H1 (cell line): ENCODE data around the gene SNORC. TPM values are rescaled to one million over a fixed set of nuclear protein-coding genes. Genes with fewer than 3 reads are reported as not detected.

ENCODE experiments used
- BRCA1 ChIP-seq: IDR thresholded peaks from 2 replicates; pipeline ENCODE4 v1.6.1; 2012; ENCODE audit warnings: low read depth, low read length, improper control_type of control experiment
- CEBPB ChIP-seq: IDR thresholded peaks from 2 replicates; pipeline ENCODE4 v1.6.1; 2012; ENCODE audit warnings: low read depth, low read length
- SIN3A ChIP-seq, 2 experiments: IDR thresholded peaks in 1 of 2; conservative IDR thresholded peaks in 1 of 2; 2 replicates each; pipeline ENCODE4 v1.6.1; 2011 to 2012; ENCODE audit warnings: low read length in 2 of 2, improper control_type of control experiment in 1 of 2, low read depth in 1 of 2, mild to moderate bottlenecking in 1 of 2
- SRF ChIP-seq: IDR thresholded peaks from 2 replicates; pipeline ENCODE4 v1.6.1; 2011; ENCODE audit warnings: mild to moderate bottlenecking, low read depth, low read length, moderate library complexity
- polyA plus RNA-seq, 7 experiments: library from polyadenylated mRNA; depleted of rRNA in 3 of 7; stranded (reverse) in 5 of 7; unstranded in 2 of 7; fragments of >200 nt in 5 of 7; fragments of 200-250 nt in 2 of 7; gene quantifications; 1 replicate in 5 of 7; 2 replicates in 1 of 7; 4 replicates in 1 of 7; pipeline versions ENCODE4 v1.2.1 to v1.2.3, GENCODE V29; 2011 to 2013; ENCODE audit warnings: missing spikeins in 2 of 7, mixed read lengths in 2 of 7
- total RNA-seq: library from RNA; stranded (reverse); fragmentation: NEBNext Ultra II Directional; extraction: Animal tissue kit (Norgen Biotek cat#: 25700); gene quantifications from 2 replicates; pipeline ENCODE4 v1.2.1, GENCODE V29; 2021
- TF ChIP-seq, protein P1 (sequence below): fragments of 300-600 bp; sonication (generic); IDR thresholded peaks from 2 replicates; pipeline ENCODE4 v1.7.1; 2012; ENCODE audit warnings: low read length, moderate library complexity, mild to moderate bottlenecking, inconsistent platforms; ENCODE audit not compliant: insufficient replicate concordance
- TF ChIP-seq, protein P2 (sequence below), 3 experiments: IDR thresholded peaks; 1 replicate in 2 of 3; 2 replicates in 1 of 3; pipeline versions ENCODE4 v1.5.1 to v1.6.1; 2011; ENCODE audit warnings: low read length in 3 of 3, mild to moderate bottlenecking in 3 of 3, inconsistent platforms in 2 of 3, low read depth in 1 of 3, moderate library complexity in 1 of 3; ENCODE audit not compliant: insufficient read depth in 1 of 3; ENCODE audit errors: control extremely low read depth in 1 of 3

SNORC gene
- total and polyA plus RNA-seq, 2 of the 8 experiments (the other 6 are each of a cell fraction or from before 2014, with no cell fraction given) = 1.6 to 1.8 TPM

DNA sequence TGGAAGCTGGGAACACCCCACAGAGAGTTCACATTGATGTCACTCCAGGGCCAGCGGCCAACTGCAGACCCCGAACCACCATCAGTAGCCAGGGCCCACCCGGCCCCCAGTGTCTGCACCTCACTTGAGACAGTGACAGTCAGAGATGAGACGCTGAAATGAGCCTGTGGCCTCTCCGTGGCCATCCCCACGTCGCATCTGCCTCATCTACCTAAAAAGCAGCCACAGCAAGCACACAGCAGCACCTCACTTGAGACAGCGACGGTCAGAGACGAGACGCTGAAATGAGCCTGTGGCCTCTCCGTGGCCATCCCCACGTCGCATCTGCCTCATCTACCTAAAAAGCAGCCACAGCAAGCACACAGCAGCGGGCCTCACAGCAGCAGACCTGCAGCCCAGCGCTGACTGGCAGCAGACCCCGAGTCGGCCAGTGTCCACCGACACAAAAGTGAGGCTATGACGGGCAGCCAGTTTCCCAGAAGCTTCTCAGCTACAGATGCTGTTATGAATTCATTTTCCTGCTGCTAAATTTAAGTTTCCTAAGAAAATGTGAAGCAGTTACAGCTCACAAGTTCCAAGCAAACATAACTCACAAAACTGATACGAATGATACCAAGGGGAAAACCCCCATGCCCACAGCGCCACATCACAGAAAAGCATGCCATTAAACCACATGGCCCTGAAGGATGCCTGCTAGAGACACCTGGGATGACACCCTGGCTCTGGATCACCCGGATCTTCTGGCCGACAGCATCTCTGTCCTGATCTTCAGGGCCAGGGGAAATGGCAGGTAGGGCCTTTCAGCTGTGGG, 27.7 kb downstream of the SNORC start (continued):
- TF ChIP-seq, protein P1, sequence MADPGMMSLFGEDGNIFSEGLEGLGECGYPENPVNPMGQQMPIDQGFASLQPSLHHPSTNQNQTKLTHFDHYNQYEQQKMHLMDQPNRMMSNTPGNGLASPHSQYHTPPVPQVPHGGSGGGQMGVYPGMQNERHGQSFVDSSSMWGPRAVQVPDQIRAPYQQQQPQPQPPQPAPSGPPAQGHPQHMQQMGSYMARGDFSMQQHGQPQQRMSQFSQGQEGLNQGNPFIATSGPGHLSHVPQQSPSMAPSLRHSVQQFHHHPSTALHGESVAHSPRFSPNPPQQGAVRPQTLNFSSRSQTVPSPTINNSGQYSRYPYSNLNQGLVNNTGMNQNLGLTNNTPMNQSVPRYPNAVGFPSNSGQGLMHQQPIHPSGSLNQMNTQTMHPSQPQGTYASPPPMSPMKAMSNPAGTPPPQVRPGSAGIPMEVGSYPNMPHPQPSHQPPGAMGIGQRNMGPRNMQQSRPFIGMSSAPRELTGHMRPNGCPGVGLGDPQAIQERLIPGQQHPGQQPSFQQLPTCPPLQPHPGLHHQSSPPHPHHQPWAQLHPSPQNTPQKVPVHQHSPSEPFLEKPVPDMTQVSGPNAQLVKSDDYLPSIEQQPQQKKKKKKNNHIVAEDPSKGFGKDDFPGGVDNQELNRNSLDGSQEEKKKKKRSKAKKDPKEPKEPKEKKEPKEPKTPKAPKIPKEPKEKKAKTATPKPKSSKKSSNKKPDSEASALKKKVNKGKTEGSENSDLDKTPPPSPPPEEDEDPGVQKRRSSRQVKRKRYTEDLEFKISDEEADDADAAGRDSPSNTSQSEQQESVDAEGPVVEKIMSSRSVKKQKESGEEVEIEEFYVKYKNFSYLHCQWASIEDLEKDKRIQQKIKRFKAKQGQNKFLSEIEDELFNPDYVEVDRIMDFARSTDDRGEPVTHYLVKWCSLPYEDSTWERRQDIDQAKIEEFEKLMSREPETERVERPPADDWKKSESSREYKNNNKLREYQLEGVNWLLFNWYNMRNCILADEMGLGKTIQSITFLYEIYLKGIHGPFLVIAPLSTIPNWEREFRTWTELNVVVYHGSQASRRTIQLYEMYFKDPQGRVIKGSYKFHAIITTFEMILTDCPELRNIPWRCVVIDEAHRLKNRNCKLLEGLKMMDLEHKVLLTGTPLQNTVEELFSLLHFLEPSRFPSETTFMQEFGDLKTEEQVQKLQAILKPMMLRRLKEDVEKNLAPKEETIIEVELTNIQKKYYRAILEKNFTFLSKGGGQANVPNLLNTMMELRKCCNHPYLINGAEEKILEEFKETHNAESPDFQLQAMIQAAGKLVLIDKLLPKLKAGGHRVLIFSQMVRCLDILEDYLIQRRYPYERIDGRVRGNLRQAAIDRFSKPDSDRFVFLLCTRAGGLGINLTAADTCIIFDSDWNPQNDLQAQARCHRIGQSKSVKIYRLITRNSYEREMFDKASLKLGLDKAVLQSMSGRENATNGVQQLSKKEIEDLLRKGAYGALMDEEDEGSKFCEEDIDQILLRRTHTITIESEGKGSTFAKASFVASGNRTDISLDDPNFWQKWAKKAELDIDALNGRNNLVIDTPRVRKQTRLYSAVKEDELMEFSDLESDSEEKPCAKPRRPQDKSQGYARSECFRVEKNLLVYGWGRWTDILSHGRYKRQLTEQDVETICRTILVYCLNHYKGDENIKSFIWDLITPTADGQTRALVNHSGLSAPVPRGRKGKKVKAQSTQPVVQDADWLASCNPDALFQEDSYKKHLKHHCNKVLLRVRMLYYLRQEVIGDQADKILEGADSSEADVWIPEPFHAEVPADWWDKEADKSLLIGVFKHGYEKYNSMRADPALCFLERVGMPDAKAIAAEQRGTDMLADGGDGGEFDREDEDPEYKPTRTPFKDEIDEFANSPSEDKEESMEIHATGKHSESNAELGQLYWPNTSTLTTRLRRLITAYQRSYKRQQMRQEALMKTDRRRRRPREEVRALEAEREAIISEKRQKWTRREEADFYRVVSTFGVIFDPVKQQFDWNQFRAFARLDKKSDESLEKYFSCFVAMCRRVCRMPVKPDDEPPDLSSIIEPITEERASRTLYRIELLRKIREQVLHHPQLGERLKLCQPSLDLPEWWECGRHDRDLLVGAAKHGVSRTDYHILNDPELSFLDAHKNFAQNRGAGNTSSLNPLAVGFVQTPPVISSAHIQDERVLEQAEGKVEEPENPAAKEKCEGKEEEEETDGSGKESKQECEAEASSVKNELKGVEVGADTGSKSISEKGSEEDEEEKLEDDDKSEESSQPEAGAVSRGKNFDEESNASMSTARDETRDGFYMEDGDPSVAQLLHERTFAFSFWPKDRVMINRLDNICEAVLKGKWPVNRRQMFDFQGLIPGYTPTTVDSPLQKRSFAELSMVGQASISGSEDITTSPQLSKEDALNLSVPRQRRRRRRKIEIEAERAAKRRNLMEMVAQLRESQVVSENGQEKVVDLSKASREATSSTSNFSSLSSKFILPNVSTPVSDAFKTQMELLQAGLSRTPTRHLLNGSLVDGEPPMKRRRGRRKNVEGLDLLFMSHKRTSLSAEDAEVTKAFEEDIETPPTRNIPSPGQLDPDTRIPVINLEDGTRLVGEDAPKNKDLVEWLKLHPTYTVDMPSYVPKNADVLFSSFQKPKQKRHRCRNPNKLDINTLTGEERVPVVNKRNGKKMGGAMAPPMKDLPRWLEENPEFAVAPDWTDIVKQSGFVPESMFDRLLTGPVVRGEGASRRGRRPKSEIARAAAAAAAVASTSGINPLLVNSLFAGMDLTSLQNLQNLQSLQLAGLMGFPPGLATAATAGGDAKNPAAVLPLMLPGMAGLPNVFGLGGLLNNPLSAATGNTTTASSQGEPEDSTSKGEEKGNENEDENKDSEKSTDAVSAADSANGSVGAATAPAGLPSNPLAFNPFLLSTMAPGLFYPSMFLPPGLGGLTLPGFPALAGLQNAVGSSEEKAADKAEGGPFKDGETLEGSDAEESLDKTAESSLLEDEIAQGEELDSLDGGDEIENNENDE = no peak
- no peak for TF ChIP-seq CEBPB
- no peak for TF ChIP-seq SIN3A (conservative IDR thresholded peaks at IDR 0.05 in 1 of 2, IDR thresholded peaks at IDR 0.05 in 1 of 2; ENCODE audit: low read depth in 1 of 2, low read length in 2 of 2)
- TF ChIP-seq SRF = no peak
- TF ChIP-seq, protein P2, sequence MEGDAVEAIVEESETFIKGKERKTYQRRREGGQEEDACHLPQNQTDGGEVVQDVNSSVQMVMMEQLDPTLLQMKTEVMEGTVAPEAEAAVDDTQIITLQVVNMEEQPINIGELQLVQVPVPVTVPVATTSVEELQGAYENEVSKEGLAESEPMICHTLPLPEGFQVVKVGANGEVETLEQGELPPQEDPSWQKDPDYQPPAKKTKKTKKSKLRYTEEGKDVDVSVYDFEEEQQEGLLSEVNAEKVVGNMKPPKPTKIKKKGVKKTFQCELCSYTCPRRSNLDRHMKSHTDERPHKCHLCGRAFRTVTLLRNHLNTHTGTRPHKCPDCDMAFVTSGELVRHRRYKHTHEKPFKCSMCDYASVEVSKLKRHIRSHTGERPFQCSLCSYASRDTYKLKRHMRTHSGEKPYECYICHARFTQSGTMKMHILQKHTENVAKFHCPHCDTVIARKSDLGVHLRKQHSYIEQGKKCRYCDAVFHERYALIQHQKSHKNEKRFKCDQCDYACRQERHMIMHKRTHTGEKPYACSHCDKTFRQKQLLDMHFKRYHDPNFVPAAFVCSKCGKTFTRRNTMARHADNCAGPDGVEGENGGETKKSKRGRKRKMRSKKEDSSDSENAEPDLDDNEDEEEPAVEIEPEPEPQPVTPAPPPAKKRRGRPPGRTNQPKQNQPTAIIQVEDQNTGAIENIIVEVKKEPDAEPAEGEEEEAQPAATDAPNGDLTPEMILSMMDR (IDR thresholded peaks at IDR 0.05; ENCODE audit: control extremely low read depth in 1 of 3, insufficient read depth in 1 of 3, low read depth in 1 of 3, low read length in 3 of 3) = no peak
- no peak for TF ChIP-seq BRCA1
